Glutamatergic neuron (in vitro differentiated cells): ENCODE measurements around the gene AHDC1. TPM values are rescaled to one million over a fixed set of nuclear protein-coding genes. Genes with fewer than 3 reads are reported as not detected.
"Not testable (repeated sequence)": the region's sequence is repeated elsewhere in the genome, so short reads cannot be mapped to it uniquely, and the experiment has no call there.

Source experiments
- DNase-seq: peaks from one replicate; pipeline ENCODE4 v3.0.0; 2022
- H3K27ac Mint-ChIP-seq: one replicate; pipeline ENCODE4 v1.8.0; 2020; ENCODE audit warnings: mild to moderate bottlenecking, mixed read lengths, inconsistent platforms; ENCODE audit not compliant: unreplicated experiment
- H3K27me3 Mint-ChIP-seq: one replicate; pipeline ENCODE4 v1.8.0; 2020; ENCODE audit warnings: mild to moderate bottlenecking, moderate library complexity, mixed read lengths, inconsistent platforms; ENCODE audit not compliant: unreplicated experiment
- H3K36me3 Mint-ChIP-seq: one replicate; pipeline ENCODE4 v1.8.0; 2020; ENCODE audit warnings: mild to moderate bottlenecking, mixed read lengths, inconsistent platforms; ENCODE audit not compliant: unreplicated experiment
- H3K4me1 Mint-ChIP-seq: one replicate; pipeline ENCODE4 v1.8.0; 2020; ENCODE audit warnings: mild to moderate bottlenecking, low read depth, mixed read lengths, inconsistent platforms; ENCODE audit not compliant: unreplicated experiment
- H3K4me3 Mint-ChIP-seq: one replicate; pipeline ENCODE4 v1.8.0; 2020; ENCODE audit warnings: mild to moderate bottlenecking, mixed read lengths, inconsistent platforms; ENCODE audit not compliant: unreplicated experiment
- H3K9me3 Mint-ChIP-seq: one replicate; pipeline ENCODE4 v1.8.0; 2020; ENCODE audit warnings: mild to moderate bottlenecking, moderate library complexity, mixed read lengths, inconsistent platforms; ENCODE audit not compliant: unreplicated experiment
- total RNA-seq: library from RNA; stranded (reverse); fragmentation: NEBNext Ultra II Directional; extraction: Animal tissue kit (Norgen Biotek cat#: 25700); gene quantifications from one replicate; pipeline ENCODE4 v1.2.1, GENCODE V29; 2021; ENCODE audit not compliant: unreplicated experiment
- TF ChIP-seq, protein P1 (sequence below): fragments of 200-600 bp; sonication (generic); IDR thresholded peaks from one replicate; pipeline ENCODE4 v1.5.0; 2021; ENCODE audit not compliant: partially characterized antibody, unreplicated experiment

Gene AHDC1
- total RNA-seq, 1 donor from 2014 or later, result 131 TPM

DNA sequence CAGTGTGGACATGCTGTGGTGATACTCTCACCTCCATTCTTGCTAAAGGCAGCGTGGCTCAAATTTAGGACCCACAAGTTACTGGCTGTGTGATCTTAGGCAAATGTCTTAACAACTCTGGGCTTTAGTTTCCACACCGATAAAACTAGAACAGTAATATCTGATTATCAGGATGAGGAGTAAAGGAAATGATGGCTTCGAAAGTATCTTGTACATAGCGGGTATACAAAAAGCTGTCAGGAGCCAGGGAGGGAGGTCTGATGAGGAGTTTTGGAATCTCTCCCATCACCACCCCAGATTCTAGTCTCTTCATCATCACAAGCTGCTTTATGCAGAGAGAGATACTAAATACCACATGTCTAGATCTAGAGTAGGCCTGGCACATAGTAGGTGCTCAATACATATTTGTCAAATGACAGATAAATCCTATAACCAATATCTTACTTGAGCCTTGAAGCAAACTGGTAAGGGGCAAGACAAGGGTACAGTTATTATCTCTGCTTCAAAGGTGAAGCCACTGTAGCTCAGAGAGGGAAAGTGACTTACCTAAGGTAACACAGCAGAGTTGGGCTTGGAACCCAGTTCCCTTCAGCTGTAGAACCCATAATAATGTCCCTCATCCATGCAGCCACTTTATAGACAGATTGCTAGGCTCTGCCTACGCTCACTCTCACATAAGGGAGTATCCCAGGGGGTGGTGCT, 40.6 kb upstream of the AHDC1 start:
- DNase-seq, result no peak

DNA sequence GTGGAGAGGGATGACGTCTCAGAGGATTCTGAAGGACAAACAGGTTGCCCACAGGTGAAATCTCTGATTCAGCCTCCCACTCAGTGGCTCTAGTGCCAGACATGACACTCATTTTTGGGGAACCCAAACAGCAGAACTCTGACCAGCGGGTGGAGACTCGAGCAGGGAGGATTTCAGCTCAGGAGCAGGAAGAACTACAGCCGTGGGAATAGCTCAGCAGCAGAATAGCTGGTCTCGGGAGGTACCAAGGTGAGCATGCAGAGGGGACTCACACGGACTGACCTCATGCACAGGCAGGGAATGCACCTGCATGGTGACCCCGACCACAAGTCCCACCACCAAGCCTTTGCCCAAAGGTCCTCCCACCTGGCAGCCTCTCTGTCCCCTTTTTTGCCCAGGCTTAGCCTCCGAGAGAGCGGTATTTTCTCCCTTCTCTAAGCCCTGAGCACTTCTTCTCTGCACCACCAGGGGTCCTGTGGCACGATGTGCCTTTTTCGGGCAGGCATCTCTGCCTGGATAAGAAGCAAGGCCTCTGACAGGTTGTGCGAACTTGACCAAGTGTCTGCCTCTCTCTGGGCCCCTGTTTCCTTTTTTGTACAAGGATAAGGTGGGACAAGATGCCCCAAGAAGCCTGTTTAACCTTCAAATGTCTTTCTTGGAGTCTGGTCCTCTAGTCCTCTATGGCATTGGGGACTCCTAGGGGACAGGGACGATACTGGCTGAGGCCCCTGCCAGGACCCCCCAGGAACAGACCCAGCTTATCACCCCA, 39.8 kb upstream of the AHDC1 start:
- H3K27ac Mint-ChIP-seq, result no peak overlapping the region
- peaks cover 2% of the 10 kb centered on the region for H3K27me3 Mint-ChIP-seq
- no peaks in the 10 kb centered on the region for H3K4me1 Mint-ChIP-seq
- DNase-seq, result peak; percentile 67
- no peaks in the 10 kb centered on the region for H3K36me3 Mint-ChIP-seq
- TF ChIP-seq, protein P1, sequence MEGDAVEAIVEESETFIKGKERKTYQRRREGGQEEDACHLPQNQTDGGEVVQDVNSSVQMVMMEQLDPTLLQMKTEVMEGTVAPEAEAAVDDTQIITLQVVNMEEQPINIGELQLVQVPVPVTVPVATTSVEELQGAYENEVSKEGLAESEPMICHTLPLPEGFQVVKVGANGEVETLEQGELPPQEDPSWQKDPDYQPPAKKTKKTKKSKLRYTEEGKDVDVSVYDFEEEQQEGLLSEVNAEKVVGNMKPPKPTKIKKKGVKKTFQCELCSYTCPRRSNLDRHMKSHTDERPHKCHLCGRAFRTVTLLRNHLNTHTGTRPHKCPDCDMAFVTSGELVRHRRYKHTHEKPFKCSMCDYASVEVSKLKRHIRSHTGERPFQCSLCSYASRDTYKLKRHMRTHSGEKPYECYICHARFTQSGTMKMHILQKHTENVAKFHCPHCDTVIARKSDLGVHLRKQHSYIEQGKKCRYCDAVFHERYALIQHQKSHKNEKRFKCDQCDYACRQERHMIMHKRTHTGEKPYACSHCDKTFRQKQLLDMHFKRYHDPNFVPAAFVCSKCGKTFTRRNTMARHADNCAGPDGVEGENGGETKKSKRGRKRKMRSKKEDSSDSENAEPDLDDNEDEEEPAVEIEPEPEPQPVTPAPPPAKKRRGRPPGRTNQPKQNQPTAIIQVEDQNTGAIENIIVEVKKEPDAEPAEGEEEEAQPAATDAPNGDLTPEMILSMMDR, result peak; percentile 84
- H3K4me3 Mint-ChIP-seq, result no peak overlapping the region
- no peaks in the 10 kb centered on the region for H3K9me3 Mint-ChIP-seq

More for the DNA sequence above, 40.6 kb upstream of the AHDC1 start:
- Mint-ChIP-seq H3K36me3 (no peaks in the 10 kb centered on the region), H3K9me3 (no peaks in the 10 kb centered on the region), H3K27me3 (peaks cover 2% of the 10 kb centered on the region), H3K27ac (no peak overlapping the region), H3K4me3 (no peak overlapping the region), H3K4me1 (no peaks in the 10 kb centered on the region)
- TF ChIP-seq, protein P1, result no peak

DNA sequence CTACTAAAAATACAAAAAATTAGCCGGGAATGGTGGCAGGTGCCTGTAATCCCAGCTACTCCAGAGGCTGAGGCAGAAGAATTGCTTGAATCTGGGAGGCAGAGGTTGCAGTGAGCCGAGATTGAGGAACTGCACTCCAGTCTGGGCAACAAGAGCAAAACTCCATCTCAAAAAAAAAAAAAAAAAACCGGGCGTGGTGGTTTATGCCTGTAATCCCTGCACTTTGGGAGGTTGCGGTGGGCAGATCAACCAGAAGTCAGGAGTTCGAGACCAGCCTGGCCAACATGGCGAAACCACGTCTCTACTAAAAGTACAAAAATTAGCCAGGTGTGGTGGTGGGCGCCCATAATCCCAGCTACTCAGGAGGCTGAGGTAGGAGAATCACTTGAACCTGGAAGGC, 36.6 kb upstream of the AHDC1 start:
- not testable (repeated sequence) for H3K4me3 Mint-ChIP-seq, H3K27me3 Mint-ChIP-seq, H3K4me1 Mint-ChIP-seq, H3K36me3 Mint-ChIP-seq, DNase-seq, H3K9me3 Mint-ChIP-seq, H3K27ac Mint-ChIP-seq

DNA sequence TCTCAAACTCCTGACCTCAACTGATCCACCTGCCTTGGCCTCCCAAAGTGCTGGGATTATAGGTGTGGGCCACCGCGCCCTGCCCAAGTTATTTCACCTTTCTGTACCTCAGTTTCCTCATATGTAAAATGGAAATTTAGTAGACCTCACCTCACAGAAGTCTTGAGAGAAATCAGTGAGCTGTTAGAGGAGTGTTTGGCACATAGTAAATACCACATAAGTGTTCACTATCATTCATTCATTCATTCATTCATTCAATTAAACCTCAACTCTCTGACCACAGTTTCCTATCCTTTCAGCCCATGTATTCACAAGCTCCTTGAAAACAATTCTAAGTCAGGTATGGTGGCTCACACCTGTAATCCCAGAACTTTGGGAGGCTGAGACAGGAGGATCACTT, 34.9 kb upstream of the AHDC1 start:
- H3K9me3 Mint-ChIP-seq, result no peaks in the 10 kb centered on the region
- no peaks in the 10 kb centered on the region for H3K36me3 Mint-ChIP-seq
- H3K27ac Mint-ChIP-seq, result no peak overlapping the region
- TF ChIP-seq, protein P1, result no peak
- no peak overlapping the region for H3K4me3 Mint-ChIP-seq
- no peak for DNase-seq
- peaks cover 9% of the 10 kb centered on the region for H3K27me3 Mint-ChIP-seq
- peaks cover 7% of the 10 kb centered on the region for H3K4me1 Mint-ChIP-seq

DNA sequence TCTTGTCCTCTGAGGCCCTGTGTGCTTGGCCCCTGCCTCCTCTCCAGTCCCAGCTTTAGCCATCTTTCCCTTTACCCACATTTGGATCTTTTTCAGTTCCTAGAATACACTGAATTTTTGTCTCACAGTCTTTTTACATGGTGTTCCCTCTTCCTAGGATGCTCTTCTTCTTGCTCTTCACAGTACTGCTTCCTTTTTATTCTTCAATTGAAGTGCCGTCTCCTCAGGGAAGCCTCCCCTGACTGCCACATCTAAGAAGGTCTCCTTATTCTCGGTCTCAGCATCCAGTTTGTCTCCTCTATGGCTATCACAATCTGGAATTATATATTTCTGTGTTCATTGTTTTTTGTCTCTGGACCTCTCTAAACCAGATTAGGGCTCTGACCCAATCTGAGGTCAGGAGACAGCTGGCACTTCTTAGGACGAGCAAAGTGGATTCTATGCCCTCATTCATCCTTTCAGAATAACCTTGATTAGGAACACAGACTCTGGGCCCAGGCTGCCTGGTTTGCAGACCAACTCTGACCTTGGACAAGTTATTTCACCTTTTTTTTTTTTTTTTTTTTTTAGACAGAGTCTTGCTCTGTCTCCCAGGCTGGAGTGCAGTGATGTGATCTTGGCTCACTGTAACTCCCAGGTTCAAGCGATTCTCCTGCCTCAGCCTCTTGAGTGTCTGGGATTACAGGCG, 34.2 kb upstream of the AHDC1 start:
- no peak for DNase-seq
- TF ChIP-seq, protein P1, result no peak
- H3K27ac Mint-ChIP-seq, result no peak overlapping the region
- no peaks in the 10 kb centered on the region for H3K9me3 Mint-ChIP-seq
- H3K4me3 Mint-ChIP-seq, result no peak overlapping the region
- no peaks in the 10 kb centered on the region for H3K36me3 Mint-ChIP-seq
- peaks cover 7% of the 10 kb centered on the region for H3K4me1 Mint-ChIP-seq
- H3K27me3 Mint-ChIP-seq, result peaks cover 13% of the 10 kb centered on the region
